ENCODE data around the gene FIGNL2. TPM values are rescaled to one million over a fixed set of nuclear protein-coding genes. Genes with fewer than 3 reads are reported as not detected.

The FIGNL2 gene
- total RNA-seq, 4 donors from 2014 or later = 1.1 to 2.1 (median 1.3) TPM

DNA sequence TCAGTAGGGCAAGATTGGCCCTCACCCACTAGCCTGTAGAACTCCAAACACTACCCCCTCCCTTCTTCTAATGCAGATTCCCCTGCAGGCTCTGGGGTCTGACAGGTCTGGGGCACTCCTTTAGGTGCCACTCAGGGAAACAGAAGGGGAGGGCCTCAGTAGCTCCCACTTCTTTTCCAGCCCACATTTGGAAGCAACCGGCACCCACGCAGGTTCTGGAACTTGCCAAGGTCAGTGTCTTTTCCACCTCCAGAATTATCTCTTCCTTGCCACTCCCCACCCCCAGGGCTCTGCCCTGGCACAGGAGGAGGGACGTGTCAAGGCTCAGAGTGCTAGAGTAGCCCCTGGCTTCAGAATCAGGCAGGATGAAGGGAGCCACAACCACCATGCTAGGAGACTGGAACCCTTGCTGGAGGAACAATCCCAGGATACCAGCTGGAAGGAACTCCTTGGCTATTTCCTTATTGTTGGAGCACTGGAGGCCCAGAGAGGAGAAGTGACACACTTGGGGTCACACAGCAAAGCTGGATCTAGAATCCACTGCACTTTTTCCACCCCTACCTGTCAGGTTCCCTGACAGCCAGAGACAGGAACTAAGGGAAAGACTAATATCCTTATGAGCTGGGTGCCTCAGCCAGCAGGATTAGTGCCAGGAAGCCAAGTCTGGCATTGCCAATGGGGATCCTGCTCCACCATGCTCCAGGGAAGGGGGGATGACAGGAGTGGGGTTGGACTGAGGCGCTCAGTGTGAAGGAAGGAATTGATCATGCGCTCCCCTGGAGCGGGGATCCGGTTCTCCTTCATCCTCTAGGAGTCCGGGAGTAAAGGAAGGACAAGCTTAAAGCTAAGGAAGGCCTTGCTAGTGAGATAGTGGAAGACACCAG, 1.8 kb upstream of the FIGNL2 start:
- TF ChIP-seq POLR2A (IDR thresholded peaks at IDR 0.05) (no peak), EP300 (IDR thresholded peaks at IDR 0.05) (no peak)
- TF ChIP-seq, protein P1, sequence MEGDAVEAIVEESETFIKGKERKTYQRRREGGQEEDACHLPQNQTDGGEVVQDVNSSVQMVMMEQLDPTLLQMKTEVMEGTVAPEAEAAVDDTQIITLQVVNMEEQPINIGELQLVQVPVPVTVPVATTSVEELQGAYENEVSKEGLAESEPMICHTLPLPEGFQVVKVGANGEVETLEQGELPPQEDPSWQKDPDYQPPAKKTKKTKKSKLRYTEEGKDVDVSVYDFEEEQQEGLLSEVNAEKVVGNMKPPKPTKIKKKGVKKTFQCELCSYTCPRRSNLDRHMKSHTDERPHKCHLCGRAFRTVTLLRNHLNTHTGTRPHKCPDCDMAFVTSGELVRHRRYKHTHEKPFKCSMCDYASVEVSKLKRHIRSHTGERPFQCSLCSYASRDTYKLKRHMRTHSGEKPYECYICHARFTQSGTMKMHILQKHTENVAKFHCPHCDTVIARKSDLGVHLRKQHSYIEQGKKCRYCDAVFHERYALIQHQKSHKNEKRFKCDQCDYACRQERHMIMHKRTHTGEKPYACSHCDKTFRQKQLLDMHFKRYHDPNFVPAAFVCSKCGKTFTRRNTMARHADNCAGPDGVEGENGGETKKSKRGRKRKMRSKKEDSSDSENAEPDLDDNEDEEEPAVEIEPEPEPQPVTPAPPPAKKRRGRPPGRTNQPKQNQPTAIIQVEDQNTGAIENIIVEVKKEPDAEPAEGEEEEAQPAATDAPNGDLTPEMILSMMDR (IDR thresholded peaks at IDR 0.05) = no peak
- Histone ChIP-seq H3K9me3 (no peaks in the 10 kb centered on the region), H3K27ac (peak overlapping the region; percentile 84 to 94 (median 92)), H3K36me3 (no peaks in the 10 kb centered on the region), H3K4me3 (no peak overlapping the region), H3K4me1 (peaks cover 0 to 79% (median 24%) of the 10 kb centered on the region in 4 donors), H3K27me3 (peaks cover 0 to 21% of the 10 kb centered on the region in 2 donors)
- no peak for DNase-seq (ENCODE audit: low spot score in 2 of 2)
- WGBS, 2 donors = 73 to 76% methylated on average over 8 of the region's 8 CpGs

DNA sequence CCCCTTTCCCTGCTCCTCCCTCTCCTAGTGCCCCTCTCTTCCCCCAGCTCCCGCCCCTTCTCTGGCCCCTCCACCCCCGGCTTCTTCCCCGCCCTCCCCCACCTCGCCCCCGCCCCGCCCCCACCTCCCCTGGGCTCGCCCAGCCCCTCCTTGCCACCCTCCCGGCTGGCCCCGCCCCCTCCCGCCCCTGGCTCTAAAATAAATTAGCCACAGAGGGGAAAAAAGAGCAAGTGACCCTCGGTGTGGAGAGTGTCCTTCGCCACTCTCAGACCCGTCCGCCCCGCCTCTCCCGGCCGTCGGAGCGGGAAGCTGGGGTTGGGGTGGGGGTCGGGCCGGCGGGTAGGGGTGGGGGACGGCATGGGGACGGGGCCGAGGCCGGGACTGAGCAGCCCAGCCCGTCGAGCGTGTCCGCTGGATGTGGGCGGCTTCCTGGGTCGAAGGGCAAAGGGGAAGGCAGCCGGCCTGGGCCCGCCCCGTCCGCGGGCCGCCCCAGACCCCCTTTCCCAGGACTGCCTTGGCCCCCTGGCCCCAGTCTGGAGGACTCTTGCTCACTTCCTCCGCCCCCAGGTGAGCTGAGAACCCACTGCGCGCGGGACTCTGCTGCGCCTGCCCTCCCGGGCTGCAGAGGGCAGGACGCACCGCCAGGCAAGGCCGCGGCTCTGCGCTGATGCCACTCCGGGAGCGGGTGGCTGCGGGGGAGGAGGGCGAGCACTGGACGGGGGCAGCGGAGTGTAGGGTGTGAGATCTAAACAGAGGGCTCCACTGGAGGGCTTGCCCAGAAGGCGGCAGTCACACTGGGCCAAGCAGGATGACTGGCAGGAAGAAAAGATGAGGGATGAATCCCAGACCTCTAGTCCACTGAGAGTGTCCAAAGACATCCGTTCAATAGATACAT, 570 bp upstream of the FIGNL2 start:
- TF ChIP-seq EP300 (IDR thresholded peaks at IDR 0.05) (peak in 1 of 2 donors; percentile 25), POLR2A (IDR thresholded peaks at IDR 0.05) (no peak)
- TF ChIP-seq, protein P1 (IDR thresholded peaks at IDR 0.05) = peak; percentile 10 to 64 (median 33)
- peak overlapping the region; percentile 84 to 94 (median 92) for H3K27ac ChIP-seq

DNA sequence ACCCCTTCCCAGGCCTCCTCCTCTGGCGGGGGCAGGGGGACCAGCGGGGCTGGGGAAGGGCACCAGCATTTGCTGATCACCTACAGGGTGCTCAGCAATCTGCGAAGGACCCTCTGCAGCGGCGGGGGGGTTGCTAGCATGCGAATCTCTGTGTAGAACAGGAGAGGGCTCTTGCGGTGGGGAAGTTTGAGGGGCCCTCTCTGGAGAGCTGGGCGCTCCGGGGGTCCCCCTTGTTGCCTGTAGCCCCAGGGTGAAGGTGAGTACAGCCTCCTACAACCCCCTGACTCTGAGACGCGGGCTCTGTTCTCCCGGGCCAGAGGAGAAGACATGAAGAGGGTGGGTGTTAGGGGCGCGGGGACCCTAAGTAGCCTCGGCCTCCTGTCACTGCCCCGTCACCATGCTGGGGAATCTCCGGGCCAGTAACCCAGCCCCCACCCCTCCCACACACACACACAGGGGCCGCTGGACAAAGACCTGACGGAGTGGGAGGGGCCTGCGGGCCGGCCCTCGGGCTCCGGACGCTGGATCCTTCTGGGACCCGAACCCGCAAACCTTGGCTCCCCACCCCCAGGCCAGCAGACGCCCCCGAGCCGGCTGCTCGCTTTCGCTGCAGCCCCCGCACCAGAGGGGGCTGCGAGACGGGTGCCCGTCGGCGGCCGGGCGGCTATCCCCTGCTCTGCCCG, 734 bp downstream of the FIGNL2 start:
- Histone ChIP-seq H3K9me3 (no peaks in the 10 kb centered on the region), H3K27me3 (peaks cover 0 to 22% of the 10 kb centered on the region in 2 donors), H3K4me1 (peaks cover 0 to 73% (median 24%) of the 10 kb centered on the region in 4 donors), H3K4me3 (peak overlapping the region; percentile 63 to 80 (median 71)), H3K36me3 (no peaks in the 10 kb centered on the region), H3K27ac (peak overlapping the region; percentile 84 to 94 (median 92))
- 1% methylated on average over 18 to 25 of the region's 40 CpGs for WGBS, 2 donors
- TF ChIP-seq EP300 (IDR thresholded peaks at IDR 0.05) (no peak), POLR2A (IDR thresholded peaks at IDR 0.05) (peak in 1 of 2 donors; percentile 30)
- DNase-seq (ENCODE audit: low spot score in 2 of 2) = peak; percentile 33 to 39

More for the DNA sequence above, 570 bp upstream of the FIGNL2 start:
- peaks cover 0 to 79% (median 24%) of the 10 kb centered on the region in 4 donors for H3K4me1 ChIP-seq
- no peaks in the 10 kb centered on the region for H3K9me3 ChIP-seq
- no peak for DNase-seq (ENCODE audit: low spot score in 2 of 2)
- H3K4me3 ChIP-seq = peak overlapping the region; percentile 31 to 80 (median 64)
- H3K27me3 ChIP-seq = peaks cover 0 to 22% of the 10 kb centered on the region in 2 donors
- no peaks in the 10 kb centered on the region for H3K36me3 ChIP-seq
- WGBS, 2 donors = 24 to 45% methylated on average over 18 to 22 of the region's 57 CpGs

DNA sequence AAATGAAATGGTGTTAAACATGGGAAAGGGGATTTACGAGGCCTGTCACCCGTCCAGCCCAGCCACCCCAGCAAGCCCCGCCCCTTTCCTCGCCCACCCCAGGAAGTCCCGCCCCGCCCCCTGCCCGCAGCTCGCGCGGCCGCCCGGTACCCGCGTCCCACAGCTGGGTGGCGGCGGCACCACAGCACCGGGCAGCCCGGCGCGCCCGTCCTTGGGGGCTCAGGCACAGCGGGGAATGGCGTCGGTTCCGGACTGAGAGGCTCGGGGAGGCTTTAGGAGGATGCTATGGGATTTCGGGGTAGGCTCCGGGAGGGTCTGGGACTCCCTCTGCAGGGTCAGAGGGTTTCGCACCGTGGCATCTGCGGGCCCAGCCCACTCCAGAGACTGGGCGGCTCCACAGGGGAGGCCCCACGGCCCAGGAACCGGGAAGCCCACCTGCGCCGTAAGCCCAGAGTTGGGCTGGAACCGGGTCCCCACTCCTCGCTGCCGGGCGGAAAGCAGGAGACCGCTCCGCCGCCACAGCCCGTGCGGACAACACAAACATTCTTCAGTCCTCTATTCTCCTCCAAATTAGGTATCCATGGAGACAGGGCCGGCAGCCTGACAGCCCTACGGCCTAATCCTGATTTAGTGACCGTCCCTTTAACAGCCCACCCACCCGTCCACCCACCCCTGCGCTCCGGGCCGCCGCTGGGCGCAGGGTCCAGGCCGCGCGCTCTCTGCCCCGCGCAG, 1.4 kb downstream of the FIGNL2 start:
- Histone ChIP-seq H3K36me3 (no peaks in the 10 kb centered on the region), H3K9me3 (no peaks in the 10 kb centered on the region), H3K4me3 (peak overlapping the region; percentile 63 to 80 (median 71)), H3K27me3 (peaks cover 0 to 22% of the 10 kb centered on the region in 2 donors), H3K4me1 (peaks cover 0 to 65% (median 24%) of the 10 kb centered on the region in 4 donors), H3K27ac (peak overlapping the region; percentile 84 to 94 (median 92))
- WGBS, 2 donors = 0% methylated on average over 12 to 34 of the region's 59 CpGs
- TF ChIP-seq EP300 (IDR thresholded peaks at IDR 0.05) (peak in 1 of 2 donors; percentile 73), POLR2A (IDR thresholded peaks at IDR 0.05) (peak in 1 of 2 donors; percentile 66)
- TF ChIP-seq, protein P1 (IDR thresholded peaks at IDR 0.05) = peak in 3 of 5 experiments; percentile 7 to 40 (median 25)
- peak; percentile 47 to 52 for DNase-seq (ENCODE audit: low spot score in 2 of 2)

Data from tibial nerve (tissue), 4 donors.